K562 (cell line): ENCODE results near the gene PPP1R9A. TPM values are rescaled to one million over a fixed set of nuclear protein-coding genes. Genes with fewer than 3 reads are reported as not detected.

Experiments
- ATAC-seq: fragments of 200-7000 bp; cut with Tn5 transposase; 3 replicates; pipeline ENCODE4 v1.9.1; 2020; ENCODE audit warnings: moderate library complexity
- BruUV-seq: library from RNA; stranded (reverse); fragments of 400-500 nt; replicated peaks from 2 replicates; lab custom pipeline; 2021; lab: Mats Ljungman, UMichigan
- CTCF ChIA-PET: fragments of 300-600 bp; formaldehyde crosslinking; extraction: SDS; loops from one replicate; lab custom pipeline; 2021; ENCODE audit warnings: low intra/inter-chr PET ratio; lab: Yijun Ruan, JAX
- POLR2A ChIA-PET: fragments of 300-600, 350-650 bp; sonication (Branson Sonifier 250); formaldehyde crosslinking; extraction: SDS; loops from one replicate; lab custom pipeline; 2021; ENCODE audit warnings: antibody characterized with exemption, inconsistent platforms; lab: Yijun Ruan, JAX
- DNase-seq, 4 experiments: peaks; one replicate each; pipeline versions ENCODE4 v3.0.0 to v3.0.0-alpha.2; 2011 to 2018; ENCODE audit warnings: low spot score in 3 of 4, mixed read lengths in 3 of 4; ENCODE audit errors: extremely low read depth in 1 of 4
- FAIRE-seq: peaks from 2 replicates; lab custom pipeline; 2011; peaks lifted over from hg19 to GRCh38; lab: Jason Lieb, UNC
- H2AFZ ChIP-seq: 2 replicates; pipeline ENCODE4 v1.6.0; 2011; ENCODE audit warnings: low read depth, low read length, control low read depth, inconsistent platforms
- H3K27ac ChIP-seq: fragments of 200-600 bp; 3 replicates; pipeline ENCODE4 v1.8.0; 2011; ENCODE audit warnings: low read depth, mild to moderate bottlenecking, control low read depth, inconsistent platforms, low read length, moderate library complexity, mixed read lengths; ENCODE audit errors: extremely low read depth
- H3K27me3 ChIP-seq, 2 experiments: fragments of 300-600 bp in 1 of 2; 2 replicates in 1 of 2; 3 replicates in 1 of 2; pipeline versions ENCODE4 v1.6.0 to v1.8.0; 2011; ENCODE audit warnings: inconsistent platforms in 2 of 2, low read length in 2 of 2, mild to moderate bottlenecking in 1 of 2, mixed read lengths in 1 of 2, moderate library complexity in 1 of 2; ENCODE audit not compliant: control insufficient read depth in 2 of 2, insufficient read depth in 2 of 2
- H3K36me3 ChIP-seq: fragments of 300-600 bp; 3 replicates; pipeline ENCODE4 v1.8.0; 2011; ENCODE audit warnings: mild to moderate bottlenecking, low read length, inconsistent platforms; ENCODE audit not compliant: control insufficient read depth, insufficient read depth
- H3K4me1 ChIP-seq, 2 experiments: fragments of 200-600 bp in 1 of 2; replicated peaks in 1 of 2; 2 replicates in 1 of 2; 3 replicates in 1 of 2; pipeline versions ENCODE4 v1.5.1 to v1.8.0; 2011; ENCODE audit warnings: inconsistent platforms in 2 of 2, low read length in 2 of 2, mild to moderate bottlenecking in 1 of 2, mixed read lengths in 1 of 2, moderate library complexity in 1 of 2; ENCODE audit not compliant: control insufficient read depth in 2 of 2, insufficient read depth in 2 of 2
- H3K4me2 ChIP-seq: 2 replicates; pipeline ENCODE4 v1.6.1; 2011; ENCODE audit warnings: low read length, control low read depth, inconsistent platforms, mixed read lengths; ENCODE audit not compliant: insufficient read depth
- H3K4me3 ChIP-seq: fragments of 200-600 bp; sonication (generic), shearing (Covaris generic); 2 replicates; pipeline ENCODE4 v1.5.1; 2016; ENCODE audit warnings: control low read depth, inconsistent platforms
- H3K79me2 ChIP-seq: fragments of 200-600 bp; 3 replicates; pipeline ENCODE4 v1.8.0; 2011; ENCODE audit warnings: low read length, inconsistent platforms; ENCODE audit not compliant: control insufficient read depth, insufficient read depth
- H3K9ac ChIP-seq, 2 experiments: 2 replicates each; pipeline versions ENCODE4 v1.6.0 to v1.6.1; 2011; ENCODE audit warnings: low read depth in 2 of 2, low read length in 2 of 2, control low read depth in 1 of 2, inconsistent platforms in 1 of 2, mild to moderate bottlenecking in 1 of 2, mixed read lengths in 1 of 2; ENCODE audit not compliant: insufficient read depth in 1 of 2
- H3K9me1 ChIP-seq: one replicate; pipeline ENCODE4 v1.6.0; 2011; ENCODE audit warnings: inconsistent platforms, mild to moderate bottlenecking, low read length, moderate library complexity; ENCODE audit not compliant: control insufficient read depth, insufficient read depth
- H3K9me3 ChIP-seq: replicated peaks from 2 replicates; pipeline ENCODE4 v1.5.1; 2011; ENCODE audit warnings: low read depth, low read length, inconsistent platforms; ENCODE audit not compliant: control insufficient read depth, insufficient read depth
- H4K20me1 ChIP-seq: replicated peaks from 2 replicates; pipeline ENCODE4 v1.6.1; 2011; ENCODE audit warnings: low read length, inconsistent platforms, mixed read lengths; ENCODE audit not compliant: control insufficient read depth, insufficient read depth
- KAT8 ChIP-seq: fragments of 450-650 bp; IDR thresholded peaks from 2 replicates; pipeline ENCODE4 v1.6.1; 2016; ENCODE audit warnings: low read depth, mild to moderate bottlenecking
- SMARCB1 ChIP-seq: IDR thresholded peaks from 2 replicates; pipeline ENCODE4 v1.6.1; 2011; ENCODE audit warnings: improper control_type of control experiment, low read depth; ENCODE audit not compliant: insufficient read length
- XRCC3 ChIP-seq: fragments of 450-650 bp; IDR thresholded peaks from 2 replicates; pipeline ENCODE4 v1.6.1; 2017; ENCODE audit warnings: mild to moderate bottlenecking, moderate library complexity
- ZNF316 ChIP-seq: fragments of 450-650 bp; IDR thresholded peaks from 2 replicates; pipeline ENCODE4 v1.6.1; 2016
- ZNF324 ChIP-seq: fragments of 250-450 bp; sonication (Bioruptor Pico); IDR thresholded peaks from 2 replicates; pipeline ENCODE4 v1.4.0; 2020; ENCODE audit warnings: mild to moderate bottlenecking
- in situ Hi-C: fragments of 300-500 bp; cut with MboI; formaldehyde crosslinking; loops from 4 replicates; pipeline ENCODE4 v1.15.0; 2018; ENCODE audit warnings: inconsistent platforms, mixed read lengths
- intact Hi-C: fragments of 100-400 bp; cut with micrococcal nuclease; formaldehyde crosslinking; loops from 2 replicates; pipeline ENCODE4 v1.14.2; 2022
- polyA plus RNA-seq, 8 experiments: library from polyadenylated mRNA; depleted of rRNA in 4 of 8; stranded (reverse) in 5 of 8; unstranded in 3 of 8; fragments of >200 nt; fragmentation: Nextera tagmentation in 2 of 8; fragmentation: Illumina TruSeq in 1 of 8; extraction: Ambion mirVana in 2 of 8; extraction: Trizol in 1 of 8; gene quantifications; 2 replicates each; pipeline versions ENCODE4 v1.2.1 to v1.2.3, GENCODE V29; 2011 to 2014; ENCODE audit warnings: inconsistent platforms in 1 of 8, missing spikeins in 1 of 8
- total RNA-seq, 7 experiments: library from RNA; depleted of rRNA in 6 of 7; stranded (reverse); fragments of >200 nt in 6 of 7; fragmentation: Illumina TruSeq in 2 of 7; extraction: Trizol in 2 of 7; gene quantifications; 2 replicates each; pipeline versions ENCODE4 v1.2.1 to v1.2.3, GENCODE V29; 2011 to 2021; ENCODE audit warnings: low replicate concordance in 1 of 7
- TF ChIP-seq, protein P1 (sequence below), 2 experiments: fragments of 450-650 bp in 1 of 2; IDR thresholded peaks; 2 replicates each; pipeline ENCODE4 v1.6.1; 2011 to 2017; ENCODE audit warnings: low read depth in 2 of 2, antibody characterized with exemption in 1 of 2, borderline replicate concordance in 1 of 2, low read length in 1 of 2, mild to moderate bottlenecking in 1 of 2, mixed read lengths in 1 of 2; ENCODE audit not compliant: control insufficient read depth in 1 of 2

The PPP1R9A gene
- total and polyA plus RNA-seq, 9 of the 15 experiments (the other 6 are each of a cell fraction or from before 2014, with no cell fraction given) = 0.24 TPM; not detected in 8

DNA sequence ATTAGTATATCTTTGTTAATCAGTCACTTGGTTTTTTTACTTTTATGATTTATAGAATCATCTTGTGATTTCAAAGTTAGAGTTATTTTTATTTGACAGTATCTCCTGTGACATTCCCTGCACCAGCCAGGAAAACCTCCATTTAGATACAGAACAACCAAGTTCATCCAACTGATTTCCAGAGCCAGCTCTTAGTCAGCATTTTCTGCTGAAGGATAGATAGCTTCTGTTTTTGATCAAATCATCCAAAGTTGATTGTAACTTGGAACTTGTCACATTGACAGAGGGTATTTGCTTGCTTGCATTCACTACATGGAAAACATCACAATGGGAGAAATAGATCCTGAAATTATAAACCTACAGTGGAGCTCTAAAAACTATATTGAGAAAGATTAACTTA lies 294.3 kb downstream of the PPP1R9A start:
- ChIA-PET POLR2A (no interaction called here), CTCF (no interaction called here)
- intact Hi-C loops (no loop called here), in situ Hi-C loops (no loop called here)
- Histone ChIP-seq H3K9me1 (no peaks in the 10 kb centered on the region), H3K9me3 (peaks cover 5% of the 10 kb centered on the region; the same call in 1 of the 2 replicates), H3K4me3 (no peak overlapping the region), H4K20me1 (no peaks in the 10 kb centered on the region), H3K79me2 (no peaks in the 10 kb centered on the region), H3K36me3 (no peaks in the 10 kb centered on the region), H2AFZ (no peak overlapping the region), H3K27me3 (no peaks in the 10 kb centered on the region), H3K4me2 (no peak overlapping the region), H3K4me1 (no peaks in the 10 kb centered on the region), H3K9ac (no peak overlapping the region), H3K27ac (no peak overlapping the region)
- no peak for DNase-seq
- ATAC-seq = no peak
- TF ChIP-seq ZNF316 (0 out of 2 replicates have a peak, but pooled peaks have one; percentile 11), XRCC3 (no peak), SMARCB1 (no peak), KAT8 (no peak), ZNF324 (CRISPR knock-in tag) (no peak)
- TF ChIP-seq, protein P1, sequence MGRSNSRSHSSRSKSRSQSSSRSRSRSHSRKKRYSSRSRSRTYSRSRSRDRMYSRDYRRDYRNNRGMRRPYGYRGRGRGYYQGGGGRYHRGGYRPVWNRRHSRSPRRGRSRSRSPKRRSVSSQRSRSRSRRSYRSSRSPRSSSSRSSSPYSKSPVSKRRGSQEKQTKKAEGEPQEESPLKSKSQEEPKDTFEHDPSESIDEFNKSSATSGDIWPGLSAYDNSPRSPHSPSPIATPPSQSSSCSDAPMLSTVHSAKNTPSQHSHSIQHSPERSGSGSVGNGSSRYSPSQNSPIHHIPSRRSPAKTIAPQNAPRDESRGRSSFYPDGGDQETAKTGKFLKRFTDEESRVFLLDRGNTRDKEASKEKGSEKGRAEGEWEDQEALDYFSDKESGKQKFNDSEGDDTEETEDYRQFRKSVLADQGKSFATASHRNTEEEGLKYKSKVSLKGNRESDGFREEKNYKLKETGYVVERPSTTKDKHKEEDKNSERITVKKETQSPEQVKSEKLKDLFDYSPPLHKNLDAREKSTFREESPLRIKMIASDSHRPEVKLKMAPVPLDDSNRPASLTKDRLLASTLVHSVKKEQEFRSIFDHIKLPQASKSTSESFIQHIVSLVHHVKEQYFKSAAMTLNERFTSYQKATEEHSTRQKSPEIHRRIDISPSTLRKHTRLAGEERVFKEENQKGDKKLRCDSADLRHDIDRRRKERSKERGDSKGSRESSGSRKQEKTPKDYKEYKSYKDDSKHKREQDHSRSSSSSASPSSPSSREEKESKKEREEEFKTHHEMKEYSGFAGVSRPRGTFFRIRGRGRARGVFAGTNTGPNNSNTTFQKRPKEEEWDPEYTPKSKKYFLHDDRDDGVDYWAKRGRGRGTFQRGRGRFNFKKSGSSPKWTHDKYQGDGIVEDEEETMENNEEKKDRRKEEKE (IDR thresholded peaks at IDR 0.05; ENCODE audit: borderline replicate concordance in 1 of 2, control insufficient read depth in 1 of 2, low read depth in 2 of 2, low read length in 1 of 2) = no peak
- no peak for FAIRE-seq
- no TSS peak for BruUV-seq
